HL-60 (cell line): ENCODE measurements around the gene WWP2.
"Not testable (repeated sequence)": the region's sequence is repeated elsewhere in the genome, so short reads cannot be mapped to it uniquely, and the experiment has no call there.

Experiments used
- DNase-seq, 2 experiments: peaks; one replicate each; pipeline ENCODE4 v3.0.0-alpha.2; 2010 to 2020; ENCODE audit warnings: low read depth in 1 of 2, low spot score in 1 of 2
- H3K27ac ChIP-seq: fragments of 250-450 bp; sonication (Bioruptor Pico); replicated peaks from 2 replicates; pipeline ENCODE4 v1.5.1; 2020; ENCODE audit warnings: mild to moderate bottlenecking, moderate library complexity
- H3K27me3 ChIP-seq: fragments of 250-450 bp; sonication (Bioruptor Pico); 2 replicates; pipeline ENCODE4 v1.5.1; 2021; ENCODE audit warnings: mild to moderate bottlenecking, moderate library complexity; ENCODE audit not compliant: insufficient read depth, poor library complexity, severe bottlenecking
- H3K4me3 ChIP-seq: replicated peaks from 2 replicates; pipeline ENCODE4 v1.5.1; 2011; ENCODE audit warnings: mild to moderate bottlenecking, control low read depth, low read length; ENCODE audit not compliant: insufficient read depth
- CTCF ChIP-seq: IDR thresholded peaks from one replicate; pipeline ENCODE4 v1.5.1; 2011; ENCODE audit warnings: low read length, control low read depth, inconsistent platforms; ENCODE audit not compliant: insufficient read depth
- GABPA ChIP-seq: IDR thresholded peaks from 2 replicates; pipeline ENCODE4 v1.6.1; 2012; ENCODE audit warnings: low read depth
- POLR2AphosphoS5 ChIP-seq: IDR thresholded peaks from 2 replicates; pipeline ENCODE4 v1.6.1; 2012; ENCODE audit warnings: low read depth
- REST ChIP-seq: IDR thresholded peaks from 2 replicates; pipeline ENCODE4 v1.6.1; 2012; ENCODE audit warnings: low read depth; ENCODE audit not compliant: insufficient replicate concordance
- SPI1 ChIP-seq: IDR thresholded peaks from 2 replicates; pipeline ENCODE4 v1.6.1; 2012; ENCODE audit warnings: low read depth, mild to moderate bottlenecking, borderline replicate concordance

WWP2 gene

GRCh38 chr16:69754469-69755310 lies 7.4 kb upstream of the WWP2 start, which contains the start of gene NOB1:
Gene NOB1 (minus strand): TSS chr16:69754926. CDS start chr16:69754910, 16 bp downstream.
- peak within 1 kb of the TSS; percentile 83 for H3K4me3 ChIP-seq
- H3K27me3 ChIP-seq: no peaks in the 10 kb centered on the region
- TF ChIP-seq GABPA (no peak), CTCF (peak; percentile 98), SPI1 (peak; percentile 11; the same call in 1 of the 2 replicates), POLR2AphosphoS5 (peak; percentile 96), REST (peak; percentile 75)
- H3K27ac ChIP-seq: peak within 1 kb of the TSS; percentile 85
- peak; percentile 97 for DNase-seq

GRCh38 chr16:69756705-69757104 lies 5.4 kb upstream of the WWP2 start:
- Histone ChIP-seq H3K27ac (no peak overlapping the region), H3K27me3 (no peaks in the 10 kb centered on the region), H3K4me3 (no peak overlapping the region)
- DNase-seq: no peak
- TF ChIP-seq POLR2AphosphoS5: no peak
- no peak for TF ChIP-seq REST

- H3K27me3 ChIP-seq, DNase-seq, H3K4me3 ChIP-seq, H3K27ac ChIP-seq: not testable (repeated sequence)
Observed at GRCh38 chr16:69757375-69757774, 4.8 kb upstream of the WWP2 start.

- Histone ChIP-seq H3K27ac (peak overlapping the region; percentile 84), H3K4me3 (peak overlapping the region; percentile 97), H3K27me3 (no peaks in the 10 kb centered on the region)
- peak in 1 of 2 experiments; percentile 42 for DNase-seq
- TF ChIP-seq REST (peak; percentile 66), GABPA (no peak)
Observed at GRCh38 chr16:69762814-69763598, 874 bp downstream of the WWP2 start.
